IMR-90 (cell line): ENCODE results near the gene TMEM205. TPM values are rescaled to one million over a fixed set of nuclear protein-coding genes. Genes with fewer than 3 reads are reported as not detected.

Experiments used
- ATAC-seq: fragments of 200-7000 bp; cut with Tn5 transposase; 2 replicates; pipeline ENCODE4 v1.9.1; 2020; ENCODE audit warnings: low read depth, mild to moderate bottlenecking, moderate library complexity
- BruUV-seq: library from RNA; stranded (reverse); fragments of 400-500 nt; replicated peaks from 2 replicates; lab custom pipeline; 2021; lab: Mats Ljungman, UMichigan
- CTCF ChIA-PET: fragments of 300-600 bp; formaldehyde crosslinking; extraction: SDS; loops from one replicate; lab custom pipeline; 2021; ENCODE audit warnings: antibody characterized with exemption; lab: Yijun Ruan, JAX
- POLR2A ChIA-PET: fragments of 300-600 bp; sonication (Branson Sonifier 250); formaldehyde crosslinking; loops from one replicate; lab custom pipeline; 2022; ENCODE audit warnings: antibody characterized with exemption; ENCODE audit not compliant: unreplicated experiment; lab: Charles Lee
- DNase-seq: peaks from one replicate; pipeline ENCODE4 v3.0.0; 2013
- H2AFZ ChIP-seq: replicated peaks from 2 replicates; pipeline ENCODE3; 2013; ENCODE audit warnings: low read length, mild to moderate bottlenecking; ENCODE audit not compliant: poor library complexity
- H2AK5ac ChIP-seq: 2 replicates; pipeline ENCODE4 v1.6.1; 2013; ENCODE audit warnings: low read depth, low read length, inconsistent platforms
- H2AK9ac ChIP-seq: replicated peaks from 2 replicates; pipeline ENCODE3; 2013; ENCODE audit warnings: mild to moderate bottlenecking, low read depth, low read length, moderate library complexity; ENCODE audit not compliant: poor library complexity
- H2BK120ac ChIP-seq: 2 replicates; pipeline ENCODE4 v1.6.1; 2013; ENCODE audit warnings: low read depth, low read length, inconsistent platforms
- H2BK15ac ChIP-seq: 3 replicates; pipeline ENCODE4 v1.6.1; 2013; ENCODE audit warnings: low read depth, low read length, inconsistent platforms
- H2BK20ac ChIP-seq: 2 replicates; pipeline ENCODE4 v1.6.1; 2013; ENCODE audit warnings: low read depth, mild to moderate bottlenecking, inconsistent platforms, low read length, moderate library complexity
- H2BK5ac ChIP-seq: 2 replicates; pipeline ENCODE4 v1.6.1; 2013; ENCODE audit warnings: mild to moderate bottlenecking, low read depth, low read length, inconsistent platforms; ENCODE audit not compliant: poor library complexity, severe bottlenecking
- H3K14ac ChIP-seq: replicated peaks from 2 replicates; pipeline ENCODE4 v1.6.1; 2013; ENCODE audit warnings: low read depth, low read length, inconsistent platforms
- H3K18ac ChIP-seq: 2 replicates; pipeline ENCODE4 v1.6.1; 2013; ENCODE audit warnings: low read depth, low read length, control low read depth
- H3K23ac ChIP-seq: 2 replicates; pipeline ENCODE4 v1.6.1; 2013; ENCODE audit warnings: low read depth, low read length, inconsistent platforms
- H3K27ac ChIP-seq: 2 replicates; pipeline ENCODE4 v1.5.1; 2013; ENCODE audit warnings: mild to moderate bottlenecking, control low read depth, low read length; ENCODE audit not compliant: insufficient read depth
- H3K27me3 ChIP-seq: 2 replicates; pipeline ENCODE4 v1.6.1; 2013; ENCODE audit warnings: low read length; ENCODE audit not compliant: control insufficient read depth, insufficient read depth
- H3K36me3 ChIP-seq: 2 replicates; pipeline ENCODE4 v1.6.1; 2013; ENCODE audit warnings: low read length, mixed read lengths; ENCODE audit not compliant: control insufficient read depth, insufficient read depth
- H3K4ac ChIP-seq: 2 replicates; pipeline ENCODE4 v1.6.1; 2013; ENCODE audit warnings: low read depth, low read length, inconsistent platforms
- H3K4me1 ChIP-seq: 2 replicates; pipeline ENCODE4 v1.6.1; 2013; ENCODE audit warnings: low read length, mixed read lengths; ENCODE audit not compliant: control insufficient read depth, insufficient read depth
- H3K4me2 ChIP-seq: 2 replicates; pipeline ENCODE4 v1.6.1; 2013; ENCODE audit warnings: low read depth, mild to moderate bottlenecking, control low read depth, low read length, moderate library complexity
- H3K4me3 ChIP-seq: 2 replicates; pipeline ENCODE4 v1.5.1; 2013; ENCODE audit warnings: low read depth, mild to moderate bottlenecking, control low read depth, low read length, moderate library complexity; ENCODE audit not compliant: insufficient read depth
- H3K56ac ChIP-seq: 2 replicates; pipeline ENCODE4 v1.6.1; 2013; ENCODE audit warnings: low read length, inconsistent platforms; ENCODE audit not compliant: insufficient read depth; ENCODE audit errors: extremely low read depth
- H3K79me1 ChIP-seq, 2 experiments: 2 replicates each; pipeline ENCODE4 v1.6.1; 2013; ENCODE audit warnings: low read length in 2 of 2, inconsistent platforms in 1 of 2, low read depth in 1 of 2
- H3K9ac ChIP-seq: 2 replicates; pipeline ENCODE4 v1.6.1; 2013; ENCODE audit warnings: low read depth, low read length, control low read depth
- H3K9me1 ChIP-seq: 2 replicates; pipeline ENCODE4 v1.6.1; 2013; ENCODE audit warnings: low read length, inconsistent platforms; ENCODE audit not compliant: insufficient read depth
- H3K9me3 ChIP-seq: 2 replicates; pipeline ENCODE4 v1.6.1; 2013; ENCODE audit warnings: low read length; ENCODE audit not compliant: control insufficient read depth, insufficient read depth
- H4K20me1 ChIP-seq: 2 replicates; pipeline ENCODE4 v1.6.1; 2013; ENCODE audit warnings: low read length, inconsistent platforms; ENCODE audit not compliant: insufficient read depth
- H4K5ac ChIP-seq: 2 replicates; pipeline ENCODE4 v1.6.1; 2013; ENCODE audit warnings: mild to moderate bottlenecking, low read depth, low read length, control low read depth
- H4K8ac ChIP-seq, 2 experiments: 2 replicates each; pipeline ENCODE4 v1.6.1; 2013; ENCODE audit warnings: low read depth in 2 of 2, low read length in 2 of 2, control low read depth in 1 of 2, inconsistent platforms in 1 of 2
- H4K91ac ChIP-seq: 2 replicates; pipeline ENCODE4 v1.6.1; 2013; ENCODE audit warnings: low read depth, low read length, inconsistent platforms; ENCODE audit not compliant: insufficient read depth
- BHLHE40 ChIP-seq: fragments of 150-350 bp; IDR thresholded peaks from 2 replicates; pipeline ENCODE4 v1.6.1; 2016; ENCODE audit warnings: mild to moderate bottlenecking, low read depth, low read length
- CEBPB ChIP-seq: IDR thresholded peaks from 2 replicates; pipeline ENCODE4 v1.6.1; 2012; ENCODE audit warnings: low read depth, low read length, improper control_type of control experiment
- FOS ChIP-seq: fragments of 150-350 bp; IDR thresholded peaks from 2 replicates; pipeline ENCODE4 v1.6.1; 2016; ENCODE audit warnings: low read depth, low read length
- MAZ ChIP-seq: IDR thresholded peaks from 2 replicates; pipeline ENCODE4 v1.6.1; 2012; ENCODE audit warnings: low read depth, mild to moderate bottlenecking, low read length, improper control_type of control experiment, moderate library complexity, borderline replicate concordance
- MXI1 ChIP-seq: IDR thresholded peaks from 2 replicates; pipeline ENCODE4 v1.6.1; 2012; ENCODE audit warnings: low read depth, mild to moderate bottlenecking, low read length, moderate library complexity, borderline replicate concordance
- RCOR1 ChIP-seq: IDR thresholded peaks from 2 replicates; pipeline ENCODE4 v1.6.1; 2012; ENCODE audit warnings: mild to moderate bottlenecking, low read length, improper control_type of control experiment; ENCODE audit not compliant: insufficient replicate concordance
- RFX5 ChIP-seq: IDR thresholded peaks from 2 replicates; pipeline ENCODE4 v1.8.0; 2012; ENCODE audit warnings: low read depth, mild to moderate bottlenecking, low read length, moderate library complexity
- SMC3 ChIP-seq: fragments of 150-350 bp; IDR thresholded peaks from 2 replicates; pipeline ENCODE4 v1.6.1; 2016; ENCODE audit warnings: low read depth, mild to moderate bottlenecking, antibody characterized with exemption, low read length, moderate library complexity
- WGBS, 2 experiments: methylation state at CpG; one replicate each; pipeline versions ENCODE4 v1.1.5 to v1.1.7; 2013; ENCODE audit warnings: missing lambda C conversion rate in 2 of 2; ENCODE audit not compliant: insufficient read length in 1 of 2; ENCODE audit errors: extremely low coverage in 2 of 2; 5-methylcytosine and 5-hydroxymethylcytosine counted together
- dilution Hi-C: fragments of 300-500 bp; cut with HindIII; formaldehyde crosslinking; loops from one replicate; pipeline ENCODE4 v1.14.3; 2018; ENCODE audit warnings: low sequenced_read_pairs; ENCODE audit not compliant: unreplicated experiment
- in situ Hi-C: fragments of 300-500 bp; cut with MboI; formaldehyde crosslinking; loops from 3 replicates; pipeline ENCODE4 v1.14.3; 2019; ENCODE audit warnings: low sequenced_read_pairs, inconsistent platforms, mixed read lengths
- intact Hi-C: fragments of 100-400 bp; cut with micrococcal nuclease; formaldehyde crosslinking; loops from 2 replicates; pipeline ENCODE4 v1.10.0; 2022
- polyA plus RNA-seq, 3 experiments: library from polyadenylated mRNA; depleted of rRNA; stranded (reverse); fragments of >200 nt; gene quantifications; 2 replicates each; pipeline ENCODE4 v1.2.3, GENCODE V29; 2012; ENCODE audit warnings: low replicate concordance in 1 of 3
- total RNA-seq: library from RNA; depleted of rRNA; stranded (reverse); fragments of >200 nt; gene quantifications from 2 replicates; pipeline ENCODE4 v1.2.3, GENCODE V29; 2012
- TF ChIP-seq, protein P1 (sequence below): conservative IDR thresholded peaks from 2 replicates; pipeline ENCODE4 v1.5.1; 2012; ENCODE audit warnings: mild to moderate bottlenecking, low read depth, low read length, improper control_type of control experiment
- TF ChIP-seq, protein P2 (sequence below): fragments of 150-350 bp; IDR thresholded peaks from 2 replicates; pipeline ENCODE4 v1.6.1; 2017; ENCODE audit warnings: mild to moderate bottlenecking, antibody characterized with exemption, low read length, low read depth

The TMEM205 gene
- total and polyA plus RNA-seq, 2 of the 4 experiments (the other 2 are of a cell fraction): 110 to 136 TPM

DNA sequence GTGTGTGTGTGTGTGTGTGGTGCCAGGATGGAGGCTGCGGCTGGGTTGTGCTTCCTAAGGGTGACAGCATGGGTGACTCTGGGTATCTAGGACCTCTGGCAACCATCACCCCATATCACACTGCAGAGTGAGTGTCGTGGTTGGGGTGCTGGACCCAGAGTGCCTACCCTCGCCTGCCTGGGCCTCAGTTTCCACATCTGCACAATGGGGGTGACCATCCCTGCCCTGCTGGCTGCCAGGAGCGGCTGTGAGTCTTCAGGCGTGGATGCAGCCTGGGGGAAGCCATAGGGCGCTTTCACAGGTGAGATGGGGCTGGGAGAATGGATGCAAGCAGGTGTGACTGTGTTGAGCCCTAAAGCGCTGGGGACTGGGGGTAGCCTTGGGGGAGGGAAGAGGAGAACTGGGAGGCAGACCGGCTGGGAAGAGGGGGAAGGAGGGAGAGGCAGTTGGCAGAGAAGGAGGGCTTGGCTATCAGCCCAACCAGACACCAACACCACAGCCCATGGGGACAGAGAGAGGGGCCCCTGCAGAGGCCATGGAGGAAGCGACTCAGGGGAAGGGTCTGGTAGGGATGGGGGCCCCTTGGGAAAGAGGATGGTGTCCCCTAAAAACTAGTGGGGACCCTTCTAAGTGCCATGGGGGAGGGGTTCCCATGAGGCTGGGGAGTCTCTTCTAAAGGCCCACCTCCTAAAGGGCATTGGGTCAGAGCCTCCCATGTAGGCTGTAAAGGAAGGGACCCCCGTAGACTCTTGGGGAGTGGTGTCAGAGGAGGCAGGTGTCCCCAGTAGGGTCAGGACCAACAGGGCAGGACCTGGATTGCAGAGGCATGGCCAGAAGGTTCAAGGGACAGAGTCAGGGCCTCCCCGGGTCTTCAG, 10.8 kb upstream of the TMEM205 start:
- Histone ChIP-seq H2BK5ac (no peak overlapping the region), H4K8ac (no peak overlapping the region), H3K4me2 (no peak overlapping the region; the same call in 1 of the 2 replicates), H2AFZ (no peak overlapping the region), H3K56ac (no peak overlapping the region), H3K36me3 (peaks cover 19% of the 10 kb centered on the region; the same call in 1 of the 2 replicates), H3K14ac (no peak overlapping the region), H3K4me3 (no peak overlapping the region), H4K5ac (no peak overlapping the region), H4K91ac (no peak overlapping the region), H2AK9ac (peak overlapping the region; percentile 37), H3K79me1 (peaks cover 13 to 23% of the 10 kb centered on the region in 2 experiments), H2BK20ac (no peak overlapping the region), H3K9me1 (peaks cover 20% of the 10 kb centered on the region), H3K27ac (no peak overlapping the region), H3K23ac (no peak overlapping the region), H3K9me3 (no peaks in the 10 kb centered on the region), H3K9ac (no peak overlapping the region), H3K18ac (no peak overlapping the region), H2BK120ac (no peak overlapping the region), H4K20me1 (peaks cover 16% of the 10 kb centered on the region), H2AK5ac (0 out of 2 replicates have a peak overlapping the region, but pooled peaks have one; percentile 18), H3K27me3 (no peaks in the 10 kb centered on the region), H3K4ac (no peak overlapping the region), H3K4me1 (peaks cover 8% of the 10 kb centered on the region), H2BK15ac (no peak overlapping the region)
- ChIA-PET POLR2A (no interaction called here), CTCF (no interaction called here)
- intact Hi-C loops: no loop called here
- in situ Hi-C loops: no loop called here
- DNase-seq: no peak
- no TSS peak for BruUV-seq
- dilution Hi-C loops: no loop called here
- no peak for TF ChIP-seq SMC3
- TF ChIP-seq, protein P1, sequence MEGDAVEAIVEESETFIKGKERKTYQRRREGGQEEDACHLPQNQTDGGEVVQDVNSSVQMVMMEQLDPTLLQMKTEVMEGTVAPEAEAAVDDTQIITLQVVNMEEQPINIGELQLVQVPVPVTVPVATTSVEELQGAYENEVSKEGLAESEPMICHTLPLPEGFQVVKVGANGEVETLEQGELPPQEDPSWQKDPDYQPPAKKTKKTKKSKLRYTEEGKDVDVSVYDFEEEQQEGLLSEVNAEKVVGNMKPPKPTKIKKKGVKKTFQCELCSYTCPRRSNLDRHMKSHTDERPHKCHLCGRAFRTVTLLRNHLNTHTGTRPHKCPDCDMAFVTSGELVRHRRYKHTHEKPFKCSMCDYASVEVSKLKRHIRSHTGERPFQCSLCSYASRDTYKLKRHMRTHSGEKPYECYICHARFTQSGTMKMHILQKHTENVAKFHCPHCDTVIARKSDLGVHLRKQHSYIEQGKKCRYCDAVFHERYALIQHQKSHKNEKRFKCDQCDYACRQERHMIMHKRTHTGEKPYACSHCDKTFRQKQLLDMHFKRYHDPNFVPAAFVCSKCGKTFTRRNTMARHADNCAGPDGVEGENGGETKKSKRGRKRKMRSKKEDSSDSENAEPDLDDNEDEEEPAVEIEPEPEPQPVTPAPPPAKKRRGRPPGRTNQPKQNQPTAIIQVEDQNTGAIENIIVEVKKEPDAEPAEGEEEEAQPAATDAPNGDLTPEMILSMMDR: no peak
- no peak for TF ChIP-seq BHLHE40
- no peak for TF ChIP-seq MXI1
- no peak for TF ChIP-seq CEBPB
- no peak for TF ChIP-seq RFX5
- TF ChIP-seq, protein P2, sequence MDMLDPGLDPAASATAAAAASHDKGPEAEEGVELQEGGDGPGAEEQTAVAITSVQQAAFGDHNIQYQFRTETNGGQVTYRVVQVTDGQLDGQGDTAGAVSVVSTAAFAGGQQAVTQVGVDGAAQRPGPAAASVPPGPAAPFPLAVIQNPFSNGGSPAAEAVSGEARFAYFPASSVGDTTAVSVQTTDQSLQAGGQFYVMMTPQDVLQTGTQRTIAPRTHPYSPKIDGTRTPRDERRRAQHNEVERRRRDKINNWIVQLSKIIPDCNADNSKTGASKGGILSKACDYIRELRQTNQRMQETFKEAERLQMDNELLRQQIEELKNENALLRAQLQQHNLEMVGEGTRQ: no peak
- TF ChIP-seq RCOR1: no peak
- TF ChIP-seq FOS: no peak
- no peak for TF ChIP-seq MAZ
- WGBS, 2 experiments: 68% methylated on average over 3 of the region's 11 CpGs; no CpG with 5 or more reads in 1 of the 2 experiments
- no peak for ATAC-seq
